Effector memory CD8-positive, alpha-beta T cell (primary cell): ENCODE data around the gene SYT7.

Experiments
- ATAC-seq: fragments of 150-1000 bp; cut with Tn5 transposase; replicated peaks from 2 replicates; pipeline ENCODE4 v1.10.0; 2021; ENCODE audit warnings: mild to moderate bottlenecking, moderate library complexity
- DNase-seq, 3 experiments: peaks; one replicate each; pipeline ENCODE4 v3.0.0; 2021
- H3K27ac Mint-ChIP-seq, 2 donors: one replicate each; pipeline ENCODE4 v1.8.0; 2022; ENCODE audit warnings: mild to moderate bottlenecking in 2 of 2, mixed read lengths in 2 of 2, moderate library complexity in 2 of 2
- H3K27me3 Mint-ChIP-seq, 2 donors: one replicate each; pipeline ENCODE4 v1.8.0; 2022; ENCODE audit warnings: mixed read lengths in 2 of 2
- H3K36me3 Mint-ChIP-seq: one replicate; pipeline ENCODE4 v1.8.0; 2022; ENCODE audit warnings: mild to moderate bottlenecking, moderate library complexity, mixed read lengths; ENCODE audit not compliant: insufficient read depth
- H3K4me1 Mint-ChIP-seq, 2 donors: one replicate each; pipeline ENCODE4 v1.8.0; 2022; ENCODE audit warnings: low read depth in 2 of 2, mixed read lengths in 2 of 2
- H3K4me3 Mint-ChIP-seq, 2 donors: one replicate each; pipeline ENCODE4 v1.8.0; 2022; ENCODE audit warnings: mild to moderate bottlenecking in 2 of 2, mixed read lengths in 2 of 2, moderate library complexity in 2 of 2
- H3K9me3 Mint-ChIP-seq, 2 donors: one replicate each; pipeline ENCODE4 v1.8.0; 2022; ENCODE audit warnings: mixed read lengths in 2 of 2

SYT7 gene

DNA sequence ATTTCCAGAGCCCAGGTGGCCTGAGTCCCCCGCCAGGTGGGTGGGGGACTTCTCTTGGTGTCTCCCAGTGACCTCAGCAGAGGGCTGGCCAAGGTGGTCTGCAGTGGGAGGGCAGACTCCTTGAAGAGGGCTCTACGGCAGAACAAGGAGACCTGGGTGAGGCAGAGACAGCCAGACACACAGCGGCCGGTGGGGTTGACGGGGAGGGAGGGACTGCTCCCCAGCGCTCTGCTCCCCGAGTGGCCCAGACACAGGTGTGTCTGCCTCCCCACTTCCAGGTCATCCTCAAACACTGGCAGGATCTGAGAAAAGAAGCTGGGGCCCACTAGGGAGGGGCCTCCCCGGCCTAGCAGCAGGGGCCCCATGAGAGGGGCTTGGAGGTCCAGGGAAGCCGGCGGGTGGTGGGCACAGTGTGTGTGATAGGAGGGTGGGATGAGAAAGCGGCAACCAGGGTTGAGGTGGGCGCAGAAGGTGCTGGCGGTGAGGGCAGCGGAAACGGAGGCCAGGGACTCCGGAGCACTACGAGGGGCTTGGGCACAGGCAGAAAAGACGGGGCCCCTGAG, 30.1 kb downstream of the SYT7 start:
- Mint-ChIP-seq H3K36me3 (no peaks in the 10 kb centered on the region), H3K27me3 (peaks cover 63 to 92% of the 10 kb centered on the region in 2 donors), H3K27ac (no peak overlapping the region), H3K4me3 (no peak overlapping the region), H3K4me1 (peaks cover 7 to 12% of the 10 kb centered on the region in 2 donors), H3K9me3 (no peaks in the 10 kb centered on the region)
- no peak for DNase-seq
- ATAC-seq = no peak

DNA sequence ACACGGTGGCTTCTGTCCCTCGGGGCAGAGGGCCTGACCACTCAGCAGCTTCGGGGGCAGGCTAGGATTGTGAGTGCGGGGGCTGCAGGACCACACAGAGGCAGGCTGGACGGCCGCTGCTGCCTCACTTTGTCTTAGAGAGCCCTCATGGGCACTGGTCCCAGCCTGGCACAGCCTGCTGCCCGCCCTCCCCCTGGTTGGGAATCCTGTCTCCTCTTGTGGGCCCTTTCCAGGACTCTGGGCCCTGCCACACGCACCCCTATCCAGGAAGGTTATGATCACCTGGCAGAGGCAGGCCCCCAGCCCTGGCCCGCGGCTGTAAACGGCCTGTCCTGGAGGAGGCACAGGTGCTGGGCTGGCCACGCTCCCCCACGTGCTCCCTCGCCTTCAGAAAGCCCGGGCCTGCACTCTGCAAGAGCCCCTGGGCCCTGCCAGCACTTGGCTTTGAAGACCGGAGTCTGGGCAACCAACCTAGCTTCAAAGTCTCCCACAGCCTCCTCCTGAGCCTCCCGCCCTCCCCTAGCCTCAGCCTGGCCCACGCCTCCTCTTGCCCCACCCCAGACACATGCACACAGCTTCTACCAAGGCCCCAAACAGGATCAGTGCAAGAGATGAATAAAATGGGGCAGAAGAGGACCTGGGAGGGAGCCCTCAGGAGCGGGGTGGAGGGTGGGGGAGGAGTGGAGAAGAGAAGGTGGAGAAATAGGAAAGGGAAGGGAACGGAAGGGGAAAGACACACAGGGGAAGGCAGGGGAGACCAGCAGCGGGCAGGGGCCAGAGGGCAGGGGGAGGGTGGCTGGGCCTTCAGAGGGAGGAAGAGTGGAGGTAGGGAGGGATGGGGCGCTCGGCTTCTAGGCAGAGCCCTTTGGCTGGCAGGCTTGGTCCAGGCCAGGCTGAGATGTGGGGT, 31.0 kb downstream of the SYT7 start:
- H3K9me3 Mint-ChIP-seq = no peaks in the 10 kb centered on the region
- no peak for DNase-seq
- peaks cover 12 to 14% of the 10 kb centered on the region in 2 donors for H3K4me1 Mint-ChIP-seq
- no peaks in the 10 kb centered on the region for H3K36me3 Mint-ChIP-seq
- H3K27ac Mint-ChIP-seq = no peak overlapping the region
- no peak overlapping the region for H3K4me3 Mint-ChIP-seq
- H3K27me3 Mint-ChIP-seq = peaks cover 64 to 92% of the 10 kb centered on the region in 2 donors
- ATAC-seq = no peak

- ATAC-seq (no peak), DNase-seq (no peak)
- Mint-ChIP-seq H3K27me3 (peaks cover 58 to 92% of the 10 kb centered on the region in 2 donors), H3K36me3 (no peaks in the 10 kb centered on the region), H3K4me3 (no peak overlapping the region), H3K9me3 (no peaks in the 10 kb centered on the region), H3K27ac (no peak overlapping the region), H3K4me1 (peaks cover 8 to 9% of the 10 kb centered on the region in 2 donors)
Measured at GRCh38 chr11:61549177-61549576, 31.7 kb downstream of the SYT7 start.

GRCh38 chr11:61547246-61547645, 33.6 kb downstream of the SYT7 start:
- Mint-ChIP-seq H3K4me1 (peaks cover 4 to 5% of the 10 kb centered on the region in 2 donors), H3K9me3 (no peaks in the 10 kb centered on the region), H3K36me3 (no peaks in the 10 kb centered on the region), H3K27ac (no peak overlapping the region), H3K27me3 (peaks cover 39 to 85% of the 10 kb centered on the region in 2 donors), H3K4me3 (no peak overlapping the region)
- no peak for DNase-seq
- ATAC-seq = no peak

- peaks cover 4 to 5% of the 10 kb centered on the region in 2 donors for H3K4me1 Mint-ChIP-seq
- no peak overlapping the region for H3K4me3 Mint-ChIP-seq
- ATAC-seq (no peak), DNase-seq (no peak)
- H3K9me3 Mint-ChIP-seq = no peaks in the 10 kb centered on the region
- no peaks in the 10 kb centered on the region for H3K36me3 Mint-ChIP-seq
- peaks cover 42 to 85% of the 10 kb centered on the region in 2 donors for H3K27me3 Mint-ChIP-seq
- H3K27ac Mint-ChIP-seq = no peak overlapping the region
Measured at GRCh38 chr11:61546663-61547062, 34.2 kb downstream of the SYT7 start.

DNA sequence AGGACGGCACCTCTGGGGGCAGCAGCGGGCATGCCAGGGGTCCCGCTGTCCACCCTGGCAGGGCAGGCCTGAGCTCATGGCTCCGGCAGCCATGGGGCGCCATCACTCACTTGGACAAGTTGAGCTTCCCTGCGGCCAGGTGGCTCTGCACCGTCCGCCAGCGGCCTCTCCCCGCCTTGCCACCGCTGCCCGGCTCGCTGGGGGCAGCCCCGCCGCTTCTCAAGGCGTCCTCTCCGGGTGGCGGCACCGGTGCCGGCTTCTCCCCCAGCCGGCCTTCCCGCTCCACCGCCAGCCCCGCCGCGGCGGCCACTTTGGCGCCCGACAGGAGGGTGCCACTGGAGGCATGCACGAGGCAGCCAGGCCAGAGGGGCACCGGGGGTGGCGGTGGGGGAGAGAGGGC, 35.0 kb downstream of the SYT7 start:
- no peak for DNase-seq
- Mint-ChIP-seq H3K4me3 (no peak overlapping the region), H3K27ac (no peak overlapping the region), H3K4me1 (peaks cover 5 to 6% of the 10 kb centered on the region in 2 donors), H3K9me3 (no peaks in the 10 kb centered on the region), H3K27me3 (peaks cover 46 to 85% of the 10 kb centered on the region in 2 donors), H3K36me3 (no peaks in the 10 kb centered on the region)
- ATAC-seq = no peak

DNA sequence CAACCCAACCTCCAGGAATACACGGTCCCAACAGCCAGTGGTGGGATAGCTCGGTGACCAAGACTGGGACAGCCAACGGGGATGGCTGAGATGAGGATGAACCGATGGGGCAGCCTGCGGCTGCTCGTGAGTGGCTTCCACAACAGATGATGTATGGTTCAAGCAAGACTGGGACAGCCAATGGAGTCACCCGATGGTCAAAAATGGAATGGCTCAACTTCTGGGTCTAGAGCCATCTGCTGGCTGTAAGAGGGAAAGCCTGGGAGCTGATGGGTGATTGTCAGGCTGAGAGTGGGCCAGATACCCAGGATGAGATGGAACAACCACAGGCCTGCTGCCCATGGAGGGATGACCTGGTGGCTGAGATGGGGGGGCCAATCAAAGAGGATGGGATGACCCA, 35.5 kb downstream of the SYT7 start:
- Mint-ChIP-seq H3K27ac (no peak overlapping the region), H3K4me1 (peaks cover 5 to 6% of the 10 kb centered on the region in 2 donors), H3K4me3 (no peak overlapping the region), H3K27me3 (peaks cover 44 to 85% of the 10 kb centered on the region in 2 donors), H3K9me3 (no peaks in the 10 kb centered on the region), H3K36me3 (no peaks in the 10 kb centered on the region)
- ATAC-seq = no peak
- no peak for DNase-seq

- no peaks in the 10 kb centered on the region for H3K9me3 Mint-ChIP-seq
Measured at GRCh38 chr11:61544466-61544865, 36.4 kb downstream of the SYT7 start.

DNA sequence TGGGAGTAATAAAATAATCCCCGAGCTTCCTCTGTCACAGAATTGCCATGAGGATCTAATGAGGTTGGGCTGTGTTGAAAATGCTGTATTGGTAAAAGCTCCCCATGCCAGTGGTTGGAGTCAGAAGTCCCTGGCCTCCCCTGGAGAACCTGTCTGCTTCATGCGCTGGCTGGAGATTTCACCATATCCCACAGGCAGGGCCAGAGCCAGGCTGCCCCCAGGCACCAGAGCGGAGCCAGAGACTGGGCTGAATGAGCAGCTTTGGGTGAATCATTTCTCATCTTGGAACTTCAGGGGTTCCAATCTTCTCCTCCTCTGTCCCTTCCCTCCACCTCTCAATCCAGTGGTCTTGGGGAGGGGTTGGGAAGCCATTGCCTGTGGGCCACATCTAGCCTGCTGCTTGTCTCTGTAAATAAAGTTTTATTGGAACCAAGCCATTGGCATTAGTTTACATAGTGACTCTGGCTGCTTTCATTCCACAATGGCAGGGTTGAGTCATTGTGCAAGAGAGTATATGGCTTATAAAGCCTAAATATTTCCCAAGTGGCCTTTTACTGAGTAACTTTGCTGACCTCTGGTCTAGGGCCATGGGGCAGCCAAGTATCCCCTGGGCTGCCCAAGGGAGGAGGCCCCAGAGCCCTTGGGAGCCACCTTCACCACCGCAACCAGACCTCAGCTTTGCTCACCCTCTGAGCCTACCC, 37.1 kb downstream of the SYT7 start:
- H3K27ac Mint-ChIP-seq = no peak overlapping the region
- no peak overlapping the region for H3K4me3 Mint-ChIP-seq
- no peaks in the 10 kb centered on the region for H3K36me3 Mint-ChIP-seq
- H3K9me3 Mint-ChIP-seq = no peaks in the 10 kb centered on the region
- peaks cover 44 to 85% of the 10 kb centered on the region in 2 donors for H3K27me3 Mint-ChIP-seq
- ATAC-seq = no peak
- no peak for DNase-seq
- H3K4me1 Mint-ChIP-seq = peaks cover 5 to 6% of the 10 kb centered on the region in 2 donors

More at GRCh38 chr11:61544466-61544865, 36.4 kb downstream of the SYT7 start:
- Mint-ChIP-seq H3K4me3 (no peak overlapping the region), H3K36me3 (no peaks in the 10 kb centered on the region), H3K27me3 (peaks cover 39 to 85% of the 10 kb centered on the region in 2 donors), H3K4me1 (peaks cover 5 to 6% of the 10 kb centered on the region in 2 donors), H3K27ac (no peak overlapping the region)
- no peak for DNase-seq
- ATAC-seq = no peak

- DNase-seq (no peak), ATAC-seq (no peak)
- Mint-ChIP-seq H3K27ac (no peak overlapping the region), H3K4me3 (no peak overlapping the region), H3K9me3 (no peaks in the 10 kb centered on the region), H3K27me3 (peaks cover 36 to 85% of the 10 kb centered on the region in 2 donors), H3K4me1 (peaks cover 5 to 6% of the 10 kb centered on the region in 2 donors), H3K36me3 (no peaks in the 10 kb centered on the region)
Measured at GRCh38 chr11:61542705-61543104, 38.2 kb downstream of the SYT7 start.

DNA sequence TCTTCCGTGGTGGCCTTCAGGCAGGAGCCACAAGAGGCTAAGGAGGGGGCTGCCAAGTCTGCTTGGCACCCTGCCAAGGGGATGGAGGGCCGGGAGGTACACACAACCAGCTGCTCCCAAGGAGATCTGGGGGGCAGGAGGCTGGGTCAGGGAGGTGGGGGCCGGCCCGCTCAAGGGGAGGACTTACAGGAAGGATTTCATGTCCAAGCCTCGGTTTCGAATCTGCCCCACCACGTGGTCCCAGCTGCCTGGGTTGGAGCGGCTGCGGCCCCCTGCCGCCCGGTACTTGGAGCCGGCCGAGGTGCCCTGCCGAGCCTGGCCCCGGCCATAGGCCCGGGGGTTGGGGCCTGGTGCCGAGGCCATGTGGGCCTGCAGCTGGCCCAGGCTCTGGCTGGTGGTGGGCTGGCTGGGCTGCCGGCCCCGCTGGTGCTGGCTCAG, 38.8 kb downstream of the SYT7 start:
- no peak overlapping the region for H3K4me3 Mint-ChIP-seq
- peaks cover 29 to 81% of the 10 kb centered on the region in 2 donors for H3K27me3 Mint-ChIP-seq
- no peaks in the 10 kb centered on the region for H3K36me3 Mint-ChIP-seq
- no peaks in the 10 kb centered on the region for H3K9me3 Mint-ChIP-seq
- H3K27ac Mint-ChIP-seq = no peak overlapping the region
- H3K4me1 Mint-ChIP-seq = peaks cover 5 to 6% of the 10 kb centered on the region in 2 donors
- ATAC-seq = no peak
- no peak for DNase-seq

GRCh38 chr11:61541598-61541997, 39.3 kb downstream of the SYT7 start:
- DNase-seq = no peak
- Mint-ChIP-seq H3K27ac (no peak overlapping the region), H3K9me3 (no peaks in the 10 kb centered on the region), H3K4me3 (no peak overlapping the region), H3K4me1 (peaks cover 5 to 6% of the 10 kb centered on the region in 2 donors), H3K27me3 (peaks cover 28 to 82% of the 10 kb centered on the region in 2 donors), H3K36me3 (no peaks in the 10 kb centered on the region)
- ATAC-seq = no peak

- H3K27me3 Mint-ChIP-seq = peaks cover 25 to 87% of the 10 kb centered on the region in 2 donors
- no peaks in the 10 kb centered on the region for H3K36me3 Mint-ChIP-seq
- no peak overlapping the region for H3K27ac Mint-ChIP-seq
Measured at GRCh38 chr11:61540528-61540927, 40.3 kb downstream of the SYT7 start.

More at GRCh38 chr11:61540528-61540927, 40.3 kb downstream of the SYT7 start:
- DNase-seq (no peak), ATAC-seq (no peak)
- Mint-ChIP-seq H3K9me3 (no peaks in the 10 kb centered on the region), H3K4me1 (peaks cover 3 to 4% of the 10 kb centered on the region in 2 donors), H3K4me3 (no peak overlapping the region)
